GM21529 (cell line): ENCODE measurements around the gene ANLN.
"Not testable (repeated sequence)": the region's sequence is repeated elsewhere in the genome, so short reads cannot be mapped to it uniquely, and the experiment has no call there.

ENCODE experiments used
- ATAC-seq: cut with Tn5 transposase; IDR thresholded peaks from one replicate; pipeline ENCODE4 v1.9.1; 2021; ENCODE audit not compliant: unreplicated experiment

Gene ANLN

DNA sequence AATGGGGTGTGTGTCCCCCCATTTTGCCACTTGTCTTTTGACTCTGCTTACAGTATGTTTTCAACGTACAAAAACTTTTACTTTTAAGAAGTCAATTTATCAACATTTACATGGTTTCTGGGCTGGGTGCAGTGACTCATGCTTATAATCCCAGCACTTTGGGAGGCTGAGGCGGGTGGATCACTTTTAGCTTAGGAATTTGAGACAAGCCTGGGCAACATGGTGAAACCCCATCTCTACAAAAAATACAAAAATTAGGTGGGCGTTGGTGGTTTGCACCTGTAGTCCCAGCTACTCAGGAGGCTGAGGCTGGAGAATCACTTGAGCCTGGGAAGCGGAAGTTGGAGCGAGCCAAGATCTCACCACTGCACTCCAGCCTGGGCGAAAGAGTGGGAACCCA is 107.5 kb downstream of the ANLN start:
- ATAC-seq = not testable (repeated sequence)

DNA sequence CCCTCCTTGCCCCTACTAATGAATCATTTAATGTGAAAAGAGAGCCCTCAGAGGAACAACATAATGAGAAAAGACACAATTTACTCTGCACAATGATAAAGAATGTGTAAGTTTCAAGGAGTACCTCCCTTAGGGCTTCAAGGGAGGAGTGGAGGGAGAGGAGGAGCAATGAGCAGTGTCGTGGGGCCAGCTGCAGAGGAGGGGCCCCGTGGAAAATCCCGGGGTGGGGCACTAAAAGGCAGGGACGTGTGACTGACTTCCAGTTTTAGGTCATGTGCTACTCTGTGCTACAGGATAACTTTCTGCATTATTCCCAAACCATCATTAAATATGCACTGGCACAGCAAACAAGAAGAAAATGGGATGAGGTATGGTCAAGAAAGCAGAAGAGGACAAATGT is 108.1 kb downstream of the ANLN start:
- no peak for ATAC-seq
